Measurements from ENCODE around the gene JOSD1. TPM values are rescaled to one million over a fixed set of nuclear protein-coding genes. Genes with fewer than 3 reads are reported as not detected.

Gene JOSD1
- polyA plus RNA-seq, 3 donors: 39.4 to 41.7 (median 41.1) TPM

GRCh38 chr22:38716271-38716670 is 15.5 kb upstream of the JOSD1 start:
- DNase-seq: no peak

- no peak for DNase-seq
Observed at GRCh38 chr22:38715852-38716251, 15.1 kb upstream of the JOSD1 start.

GRCh38 chr22:38715176-38715764 is 14.5 kb upstream of the JOSD1 start:
- no peak for DNase-seq

- DNase-seq: no peak
Observed at GRCh38 chr22:38713921-38714320, 13.2 kb upstream of the JOSD1 start.

- DNase-seq: peak; percentile 64
Observed at GRCh38 chr22:38712486-38713207, 11.9 kb upstream of the JOSD1 start.

- no peak for DNase-seq
Observed at GRCh38 chr22:38710866-38711265, 10.1 kb upstream of the JOSD1 start.

- DNase-seq: no peak
Observed at GRCh38 chr22:38710351-38710750, 9.6 kb upstream of the JOSD1 start.

GRCh38 chr22:38709306-38709705 is 8.6 kb upstream of the JOSD1 start:
- DNase-seq: no peak

- DNase-seq: no peak
Observed at GRCh38 chr22:38707984-38708383, 7.2 kb upstream of the JOSD1 start.

- no peak for DNase-seq
Observed at GRCh38 chr22:38707346-38707745, 6.6 kb upstream of the JOSD1 start.

GRCh38 chr22:38706901-38707195 is 6.1 kb upstream of the JOSD1 start:
- DNase-seq: no peak

- no peak for DNase-seq
Observed at GRCh38 chr22:38706101-38706900, 5.6 kb upstream of the JOSD1 start.

GRCh38 chr22:38705235-38706100 is 4.7 kb upstream of the JOSD1 start, which contains the start of gene GTPBP1:
Gene GTPBP1 (plus strand): TSS chr22:38705944. CDS start chr22:38705956, 12 bp downstream.
- peak; percentile 100 for DNase-seq

- DNase-seq: no peak
Observed at GRCh38 chr22:38704654-38705234, 4.0 kb upstream of the JOSD1 start.

- DNase-seq: no peak
Observed at GRCh38 chr22:38700270-38700788, 414 bp downstream of the JOSD1 start.

GRCh38 chr22:38699784-38700183 is 959 bp downstream of the JOSD1 start:
- DNase-seq: no peak

- no peak for DNase-seq
Observed at GRCh38 chr22:38699143-38699542, 1.6 kb downstream of the JOSD1 start.

GRCh38 chr22:38698407-38699094 is 2.2 kb downstream of the JOSD1 start:
- no peak for DNase-seq

- DNase-seq: no peak
Observed at GRCh38 chr22:38697425-38698089, 3.2 kb downstream of the JOSD1 start.
